H1 (cell line): ENCODE data around the gene ARHGAP26. TPM values are rescaled to one million over a fixed set of nuclear protein-coding genes. Genes with fewer than 3 reads are reported as not detected.

Experiments used
- CTCF ChIA-PET: fragments of 300-600 bp; sonication (Branson Sonifier 250); formaldehyde crosslinking; loops from one replicate; lab custom pipeline; 2021; ENCODE audit not compliant: partially characterized antibody; lab: Charles Lee
- POLR2A ChIA-PET: fragments of 300-600 bp; sonication (Branson Sonifier 250); formaldehyde crosslinking; loops from one replicate; lab custom pipeline; 2021; ENCODE audit warnings: inconsistent platforms; ENCODE audit not compliant: partially characterized antibody; lab: Charles Lee
- DNase-seq, 2 experiments: peaks; one replicate each; pipeline versions ENCODE4 v3.0.0 to v3.0.0-alpha.2; 2010 to 2022; ENCODE audit warnings: low spot score in 2 of 2, low read depth in 1 of 2, mixed read lengths in 1 of 2
- FAIRE-seq: peaks from 2 replicates; lab custom pipeline; 2011; peaks lifted over from hg19 to GRCh38; lab: Jason Lieb, UNC
- H2AFZ ChIP-seq: 2 replicates; pipeline ENCODE4 v1.8.1; 2012; ENCODE audit warnings: low read length, inconsistent platforms
- H2AK5ac ChIP-seq: 2 replicates; pipeline ENCODE4 v1.6.1; 2013; ENCODE audit warnings: low read depth, low read length
- H2BK120ac ChIP-seq: replicated peaks from 2 replicates; pipeline ENCODE3; 2013; ENCODE audit warnings: low read depth, low read length, inconsistent platforms
- H2BK12ac ChIP-seq: 2 replicates; pipeline ENCODE4 v1.6.1; 2013; ENCODE audit warnings: low read depth, low read length
- H2BK15ac ChIP-seq: 2 replicates; pipeline ENCODE4 v1.6.1; 2013; ENCODE audit warnings: low read length
- H2BK20ac ChIP-seq: 2 replicates; pipeline ENCODE4 v1.6.1; 2013; ENCODE audit warnings: low read length
- H2BK5ac ChIP-seq: 2 replicates; pipeline ENCODE4 v1.6.1; 2013; ENCODE audit warnings: low read depth, low read length
- H3K14ac ChIP-seq: 2 replicates; pipeline ENCODE4 v1.6.1; 2013; ENCODE audit warnings: inconsistent platforms; ENCODE audit not compliant: insufficient read length
- H3K18ac ChIP-seq: 2 replicates; pipeline ENCODE4 v1.6.1; 2013; ENCODE audit warnings: low read length; ENCODE audit errors: extremely low read depth
- H3K23ac ChIP-seq: 2 replicates; pipeline ENCODE4 v1.6.1; 2013; ENCODE audit warnings: inconsistent platforms; ENCODE audit not compliant: insufficient read length
- H3K23me2 ChIP-seq: 2 replicates; pipeline ENCODE4 v1.6.1; 2013; ENCODE audit warnings: low read depth, low read length
- H3K27ac ChIP-seq: 2 replicates; pipeline ENCODE4 v1.6.1; 2011; ENCODE audit warnings: low read depth, low read length, inconsistent platforms
- H3K27me3 ChIP-seq, 4 experiments: replicated peaks in 1 of 4; 1 replicate in 1 of 4; 2 replicates in 3 of 4; pipeline versions ENCODE4 v1.6.1 to v1.8.1; 2011 to 2013; ENCODE audit warnings: low read length in 3 of 4, mild to moderate bottlenecking in 3 of 4, inconsistent platforms in 2 of 4, mixed read lengths in 2 of 4, moderate library complexity in 1 of 4; ENCODE audit not compliant: control insufficient read depth in 3 of 4, insufficient read depth in 3 of 4; ENCODE audit errors: extremely low read depth in 1 of 4
- H3K36me3 ChIP-seq, 4 experiments: 2 replicates each; pipeline versions ENCODE4 v1.6.1 to v1.8.1; 2011 to 2013; ENCODE audit warnings: mild to moderate bottlenecking in 4 of 4, low read length in 3 of 4, moderate library complexity in 2 of 4, control low read depth in 1 of 4, inconsistent platforms in 1 of 4; ENCODE audit not compliant: insufficient read depth in 4 of 4, control insufficient read depth in 2 of 4
- H3K4ac ChIP-seq: replicated peaks from 2 replicates; pipeline ENCODE3; 2013; ENCODE audit warnings: low read length, low read depth, mixed read lengths, inconsistent platforms; ENCODE audit not compliant: insufficient read length
- H3K4me1 ChIP-seq, 4 experiments: replicated peaks in 1 of 4; 1 replicate in 1 of 4; 2 replicates in 3 of 4; pipeline versions ENCODE4 v1.6.1 to v1.8.1; 2011 to 2013; ENCODE audit warnings: low read length in 3 of 4, inconsistent platforms in 2 of 4, mixed read lengths in 1 of 4; ENCODE audit not compliant: insufficient read depth in 4 of 4, control insufficient read depth in 3 of 4
- H3K4me2 ChIP-seq, 2 experiments: 2 replicates each; pipeline versions ENCODE4 v1.6.1 to v1.8.1; 2011 to 2013; ENCODE audit warnings: low read depth in 2 of 2, low read length in 2 of 2, control low read depth in 1 of 2, inconsistent platforms in 1 of 2, mild to moderate bottlenecking in 1 of 2; ENCODE audit not compliant: insufficient read depth in 1 of 2
- H3K4me3 ChIP-seq, 4 experiments: fragments of 200-600, 300-600 bp in 1 of 4; sonication (generic), shearing (Covaris generic), sonication (Bioruptor Twin) in 1 of 4; 2 replicates each; pipeline versions ENCODE4 v1.5.1 to v1.8.1; 2011 to 2016; ENCODE audit warnings: low read length in 4 of 4, low read depth in 3 of 4, control low read depth in 2 of 4, inconsistent platforms in 2 of 4, mild to moderate bottlenecking in 2 of 4, mixed read lengths in 1 of 4, moderate library complexity in 1 of 4; ENCODE audit not compliant: insufficient read depth in 2 of 4; ENCODE audit errors: extremely low read depth in 1 of 4
- H3K56ac ChIP-seq: replicated peaks from 2 replicates; pipeline ENCODE3; 2013; ENCODE audit warnings: low read depth, mild to moderate bottlenecking, mixed read lengths, low read length, inconsistent platforms; ENCODE audit not compliant: insufficient read length
- H3K79me1 ChIP-seq: 2 replicates; pipeline ENCODE4 v1.6.1; 2013; ENCODE audit warnings: low read depth, low read length, control low read depth
- H3K79me2 ChIP-seq, 2 experiments: 2 replicates each; pipeline versions ENCODE4 v1.6.1 to v1.8.1; 2012 to 2013; ENCODE audit warnings: low read length in 2 of 2, mild to moderate bottlenecking in 2 of 2, inconsistent platforms in 1 of 2; ENCODE audit not compliant: insufficient read depth in 2 of 2, control insufficient read depth in 1 of 2
- H3K9ac ChIP-seq, 4 experiments: replicated peaks in 1 of 4; 1 replicate in 1 of 4; 2 replicates in 3 of 4; pipeline versions ENCODE4 v1.6.1 to v1.8.1; 2011 to 2013; ENCODE audit warnings: low read depth in 3 of 4, low read length in 3 of 4, control low read depth in 2 of 4, mild to moderate bottlenecking in 2 of 4, moderate library complexity in 2 of 4, inconsistent platforms in 1 of 4; ENCODE audit errors: extremely low read depth in 1 of 4
- H3K9me3 ChIP-seq, 2 experiments: 2 replicates each; pipeline versions ENCODE4 v1.6.1 to v1.8.1; 2012 to 2013; ENCODE audit warnings: mild to moderate bottlenecking in 2 of 2, moderate library complexity in 2 of 2, control low read depth in 1 of 2, inconsistent platforms in 1 of 2, low read depth in 1 of 2, low read length in 1 of 2, mixed read lengths in 1 of 2; ENCODE audit not compliant: insufficient read depth in 2 of 2
- H4K20me1 ChIP-seq, 2 experiments: replicated peaks in 1 of 2; 2 replicates each; pipeline versions ENCODE3 to v1.8.1; 2011 to 2013; ENCODE audit warnings: inconsistent platforms in 2 of 2, low read length in 2 of 2, mild to moderate bottlenecking in 1 of 2; ENCODE audit not compliant: insufficient read depth in 2 of 2, control insufficient read depth in 1 of 2
- H4K5ac ChIP-seq: 2 replicates; pipeline ENCODE4 v1.6.1; 2013; ENCODE audit warnings: low read length, low read depth, mixed read lengths, inconsistent platforms; ENCODE audit not compliant: insufficient read length
- H4K8ac ChIP-seq: 2 replicates; pipeline ENCODE4 v1.8.0; 2013; ENCODE audit warnings: mild to moderate bottlenecking, moderate library complexity, low read length, inconsistent platforms; ENCODE audit not compliant: insufficient read depth; ENCODE audit errors: extremely low read depth
- H4K91ac ChIP-seq: replicated peaks from 2 replicates; pipeline ENCODE3; 2013; ENCODE audit warnings: low read length, mixed read lengths, inconsistent platforms; ENCODE audit not compliant: insufficient read length
- EGR1 ChIP-seq: IDR thresholded peaks from 2 replicates; pipeline ENCODE4 v1.6.1; 2011; ENCODE audit warnings: low read depth, low read length, borderline replicate concordance
- GTF2F1 ChIP-seq: IDR thresholded peaks from 2 replicates; pipeline ENCODE4 v1.6.1; 2012; ENCODE audit warnings: low read depth, low read length, improper control_type of control experiment, borderline replicate concordance
- JUN ChIP-seq: IDR thresholded peaks from 2 replicates; pipeline ENCODE4 v1.6.1; 2011; ENCODE audit warnings: low read depth, mild to moderate bottlenecking, improper control_type of control experiment, low read length
- PHF8 ChIP-seq: fragments of 200-600 bp; sonication (generic); conservative IDR thresholded peaks from 2 replicates; pipeline ENCODE4 v1.7.1; 2012; ENCODE audit warnings: low read depth, mild to moderate bottlenecking, inconsistent platforms, low read length, moderate library complexity
- POLR2AphosphoS5 ChIP-seq: IDR thresholded peaks from 2 replicates; pipeline ENCODE4 v1.6.1; 2011; ENCODE audit warnings: low read depth, low read length
- SIRT6 ChIP-seq: IDR thresholded peaks from one replicate; pipeline ENCODE4 v1.7.1; 2012; ENCODE audit warnings: low read length, inconsistent platforms
- SUZ12 ChIP-seq: fragments of 200-600 bp; sonication (generic); IDR thresholded peaks from 2 replicates; pipeline ENCODE4 v1.6.1; 2012; ENCODE audit warnings: mild to moderate bottlenecking, inconsistent platforms, low read length, moderate library complexity, mixed read lengths
- WGBS, 2 experiments: shearing (Covaris generic) in 1 of 2; methylation state at CpG; one replicate each; pipeline versions ENCODE4 v1.1.6 to v1.1.7; 2013 to 2015; ENCODE audit warnings: low lambda C conversion rate in 2 of 2, mixed read lengths in 2 of 2, inconsistent platforms in 1 of 2, low coverage in 1 of 2, missing lambda C conversion rate in 1 of 2; ENCODE audit not compliant: insufficient replicate concordance in 2 of 2, insufficient coverage in 1 of 2, insufficient read length in 1 of 2; ENCODE audit errors: extremely low coverage in 1 of 2, missing lambda C conversion rate in 1 of 2; 5-methylcytosine and 5-hydroxymethylcytosine counted together
- polyA plus RNA-seq, 7 experiments: library from polyadenylated mRNA; depleted of rRNA in 3 of 7; stranded (reverse) in 5 of 7; unstranded in 2 of 7; fragments of >200 nt in 5 of 7; fragments of 200-250 nt in 2 of 7; gene quantifications; 1 replicate in 5 of 7; 2 replicates in 1 of 7; 4 replicates in 1 of 7; pipeline versions ENCODE4 v1.2.1 to v1.2.3, GENCODE V29; 2011 to 2013; ENCODE audit warnings: missing spikeins in 2 of 7, mixed read lengths in 2 of 7
- total RNA-seq: library from RNA; stranded (reverse); fragmentation: NEBNext Ultra II Directional; extraction: Animal tissue kit (Norgen Biotek cat#: 25700); gene quantifications from 2 replicates; pipeline ENCODE4 v1.2.1, GENCODE V29; 2021

The ARHGAP26 gene
- total and polyA plus RNA-seq, 2 of the 8 experiments (the other 6 are each of a cell fraction or from before 2014, with no cell fraction given) = 7.1 to 24.8 TPM

GRCh38 chr5:143017541-143017940, 247.4 kb downstream of the ARHGAP26 start:
- H3K79me2 ChIP-seq = no peaks in the 10 kb centered on the region
- H3K4ac ChIP-seq = no peak overlapping the region
- H3K4me2 ChIP-seq = no peak overlapping the region
- H2BK120ac ChIP-seq = no peak overlapping the region
- H3K14ac ChIP-seq = no peak overlapping the region
- no peak overlapping the region for H3K56ac ChIP-seq
- POLR2A ChIA-PET = no interaction called here
- no peak overlapping the region for H2AK5ac ChIP-seq
- no peak overlapping the region for H2BK15ac ChIP-seq
- no peaks in the 10 kb centered on the region for H3K79me1 ChIP-seq
- no peak overlapping the region for H2AFZ ChIP-seq
- no peaks in the 10 kb centered on the region; a peak in 1 of 8 replicates for H3K36me3 ChIP-seq
- no peak for DNase-seq
- H4K8ac ChIP-seq = no peak overlapping the region
- H4K5ac ChIP-seq = no peak overlapping the region
- H2BK12ac ChIP-seq = peak overlapping the region; percentile 62; the same call in 1 of the 2 replicates
- H3K27me3 ChIP-seq = no peaks in the 10 kb centered on the region
- peaks cover 2 to 12% (median 6%) of the 10 kb centered on the region in 4 experiments; a peak in 4 of 7 replicates for H3K4me1 ChIP-seq
- H3K23me2 ChIP-seq = no peaks in the 10 kb centered on the region
- no peak overlapping the region for H3K27ac ChIP-seq
- no peak overlapping the region for H4K91ac ChIP-seq
- H3K18ac ChIP-seq = no peak overlapping the region
- H3K4me3 ChIP-seq = no peak overlapping the region
- H3K9me3 ChIP-seq = 0 out of 4 replicates have a peak, but pooled peaks cover 0 to 3% of the 10 kb centered on the region in 2 experiments
- TF ChIP-seq GTF2F1 (no peak), PHF8 (no peak), POLR2AphosphoS5 (no peak), EGR1 (no peak), SIRT6 (no peak), JUN (no peak), SUZ12 (no peak)
- H4K20me1 ChIP-seq = no peaks in the 10 kb centered on the region
- H2BK5ac ChIP-seq = no peak overlapping the region
- WGBS, 2 experiments = 86% methylated on average over 1 of the region's 1 CpG; no CpG with 5 or more reads in 1 of the 2 experiments
- CTCF ChIA-PET = interaction anchor here (1.2 to 1.6 kb wide), 3 partner anchors 89 to 805 kb away, joined by 3 to 4 read pairs (median 4); no protein-coding TSS in a partner anchor
- FAIRE-seq = no peak
- H3K23ac ChIP-seq = no peak overlapping the region
- no peak overlapping the region for H2BK20ac ChIP-seq
- no peak overlapping the region for H3K9ac ChIP-seq
